GM06990 (cell line): ENCODE data around the gene CMTR2.

Source experiments
- DNase-seq: peaks from one replicate; pipeline ENCODE4 v3.0.0-alpha.2; 2011; ENCODE audit not compliant: insufficient read length; ENCODE audit errors: extremely low read depth
- H3K27me3 ChIP-seq: replicated peaks from 2 replicates; pipeline ENCODE4 v1.6.0; 2011; ENCODE audit warnings: low read length; ENCODE audit not compliant: control insufficient read depth, insufficient read depth
- H3K36me3 ChIP-seq: 2 replicates; pipeline ENCODE4 v1.5.1; 2011; ENCODE audit warnings: low read length; ENCODE audit not compliant: control insufficient read depth, insufficient read depth
- H3K4me3 ChIP-seq: replicated peaks from 2 replicates; pipeline ENCODE4 v1.5.1; 2011; ENCODE audit warnings: low read depth, mild to moderate bottlenecking, control low read depth, low read length
- CTCF ChIP-seq: IDR thresholded peaks from 2 replicates; pipeline ENCODE4 v1.5.1; 2011; ENCODE audit warnings: low read length, control low read depth, mild to moderate bottlenecking, inconsistent platforms; ENCODE audit not compliant: insufficient read depth, poor library complexity, severe bottlenecking

Gene CMTR2

GRCh38 chr16:71288890-71289731 lies at the start of gene CMTR2:
CMTR2 (minus strand) TSS chr16:71289402; CDS start chr16:71285920, 3,482 bp downstream.
- DNase-seq: peak; percentile 97
- H3K36me3 ChIP-seq: peaks cover 5% of the 10 kb centered on the region

GRCh38 chr16:71338632-71339031 lies 49.4 kb upstream of the CMTR2 start:
- DNase-seq: no peak
- Histone ChIP-seq H3K27me3 (no peaks in the 10 kb centered on the region; the same call in 1 of the 2 replicates), H3K36me3 (no peaks in the 10 kb centered on the region), H3K4me3 (no peak overlapping the region)
- TF ChIP-seq CTCF: no peak

More at GRCh38 chr16:71288890-71289731, at the start of gene CMTR2:
- TF ChIP-seq CTCF: peak; percentile 9
- Histone ChIP-seq H3K4me3 (peak within 1 kb of the TSS; percentile 86), H3K27me3 (no peaks in the 10 kb centered on the region)

- no peak overlapping the region for H3K4me3 ChIP-seq
- no peaks in the 10 kb centered on the region for H3K36me3 ChIP-seq
- no peak for DNase-seq
- H3K27me3 ChIP-seq: no peaks in the 10 kb centered on the region; the same call in 1 of the 2 replicates
- no peak for TF ChIP-seq CTCF
These were observed 49.0 kb upstream of the CMTR2 start for GRCh38 chr16:71338193-71338592.

GRCh38 chr16:71337631-71338030 lies 48.4 kb upstream of the CMTR2 start:
- no peak for DNase-seq
- no peaks in the 10 kb centered on the region; the same call in 1 of the 2 replicates for H3K27me3 ChIP-seq
- TF ChIP-seq CTCF: no peak
- H3K4me3 ChIP-seq: no peak overlapping the region
- H3K36me3 ChIP-seq: no peaks in the 10 kb centered on the region

- TF ChIP-seq CTCF: no peak
- Histone ChIP-seq H3K36me3 (no peaks in the 10 kb centered on the region), H3K4me3 (no peak overlapping the region), H3K27me3 (no peaks in the 10 kb centered on the region)
- DNase-seq: no peak
These were observed 38.9 kb upstream of the CMTR2 start for GRCh38 chr16:71328151-71328550.
